HepG2 (cell line): ENCODE results near the gene SLC6A9.

Experiments
- ARNTL ChIP-seq: sonication (generic); formaldehyde crosslinking; IDR thresholded peaks from 2 replicates; pipeline ENCODE4 v1.4.0; 2020; ENCODE audit warnings: mild to moderate bottlenecking, missing genetic modification reagents
- CEBPB ChIP-seq: IDR thresholded peaks from 2 replicates; pipeline ENCODE4 v1.6.1; 2011; ENCODE audit warnings: low read depth, low read length, improper control_type of control experiment, borderline replicate concordance
- CTCF ChIP-seq: sonication (generic); formaldehyde crosslinking; IDR thresholded peaks from 2 replicates; pipeline ENCODE4 v1.5.0; 2020; ENCODE audit warnings: mild to moderate bottlenecking, missing genetic modification reagents, moderate library complexity
- EZH2 ChIP-seq: conservative IDR thresholded peaks from 2 replicates; pipeline ENCODE4 v1.6.1; 2012; ENCODE audit warnings: mild to moderate bottlenecking, low read depth, low read length, moderate library complexity
- FOXK2 ChIP-seq: fragments of 450-650 bp; IDR thresholded peaks from 2 replicates; pipeline ENCODE4 v1.6.1; 2016
- KDM5B ChIP-seq: sonication (generic); formaldehyde crosslinking; IDR thresholded peaks from 2 replicates; pipeline ENCODE4 v1.4.0; 2020; ENCODE audit warnings: missing genetic modification reagents, mild to moderate bottlenecking, borderline replicate concordance
- NFATC3 ChIP-seq: sonication (generic); formaldehyde crosslinking; IDR thresholded peaks from 2 replicates; pipeline ENCODE4 v1.5.1; 2020; ENCODE audit warnings: mild to moderate bottlenecking, missing genetic modification reagents
- PHB2 ChIP-seq: fragments of 450-650 bp; IDR thresholded peaks from 2 replicates; pipeline ENCODE4 v1.6.1; 2018; ENCODE audit not compliant: partially characterized antibody
- ZBTB26 ChIP-seq: IDR thresholded peaks from 2 replicates; pipeline ENCODE4 v1.6.1; 2016; ENCODE audit warnings: missing compliant biosample characterization, missing genetic modification reagents, borderline replicate concordance
- ZBTB3 ChIP-seq: sonication (generic); formaldehyde crosslinking; IDR thresholded peaks from 2 replicates; pipeline ENCODE4 v1.4.0; 2020; ENCODE audit warnings: low read depth, mild to moderate bottlenecking, moderate library complexity, missing genetic modification reagents, borderline replicate concordance
- ZFX ChIP-seq: sonication (generic); formaldehyde crosslinking; IDR thresholded peaks from 2 replicates; pipeline ENCODE4 v1.4.0; 2020; ENCODE audit warnings: mild to moderate bottlenecking, low read depth, missing genetic modification reagents, moderate library complexity
- ZNF17 ChIP-seq: sonication (generic); formaldehyde crosslinking; IDR thresholded peaks from 2 replicates; pipeline ENCODE4 v1.5.0; 2020; ENCODE audit warnings: mild to moderate bottlenecking, missing genetic modification reagents
- ZNF234 ChIP-seq: sonication (generic); formaldehyde crosslinking; conservative IDR thresholded peaks from 2 replicates; pipeline ENCODE4 v1.5.1; 2020; ENCODE audit warnings: mild to moderate bottlenecking, missing genetic modification reagents
- ZSCAN5A ChIP-seq: sonication (generic); formaldehyde crosslinking; IDR thresholded peaks from 2 replicates; pipeline ENCODE4 v1.8.0; 2022; ENCODE audit warnings: mild to moderate bottlenecking, missing genetic modification reagents, borderline replicate concordance

- no peak for TF ChIP-seq CTCF
- TF ChIP-seq ZNF234: no peak
- TF ChIP-seq ZBTB26 (CRISPR knock-in tag): no peak
- no peak for TF ChIP-seq ZBTB3 (CRISPR knock-in tag)
- TF ChIP-seq PHB2: no peak
- no peak for TF ChIP-seq ARNTL (CRISPR knock-in tag)
- no peak for TF ChIP-seq ZFX (CRISPR knock-in tag)
- TF ChIP-seq ZSCAN5A: no peak
- no peak for TF ChIP-seq NFATC3 (CRISPR knock-in tag)
- no peak for TF ChIP-seq ZNF17 (CRISPR knock-in tag)
- TF ChIP-seq KDM5B (CRISPR knock-in tag): no peak
- no peak for TF ChIP-seq FOXK2
- no peak for TF ChIP-seq CEBPB
- no peak for TF ChIP-seq EZH2
These were observed 81.6 kb downstream of the SLC6A9 start for GRCh38 chr1:43949678-43950077.
